GM19238 (cell line): Measurements from ENCODE around the gene ZNF423.
A peak's percentile ranks its signal among the peaks of the same experiment; 100 is the strongest.

Source experiments
- DNase-seq: peaks from one replicate; pipeline ENCODE4 v3.0.0; 2011; ENCODE audit warnings: low spot score; ENCODE audit not compliant: insufficient read length

ZNF423 gene

DNA sequence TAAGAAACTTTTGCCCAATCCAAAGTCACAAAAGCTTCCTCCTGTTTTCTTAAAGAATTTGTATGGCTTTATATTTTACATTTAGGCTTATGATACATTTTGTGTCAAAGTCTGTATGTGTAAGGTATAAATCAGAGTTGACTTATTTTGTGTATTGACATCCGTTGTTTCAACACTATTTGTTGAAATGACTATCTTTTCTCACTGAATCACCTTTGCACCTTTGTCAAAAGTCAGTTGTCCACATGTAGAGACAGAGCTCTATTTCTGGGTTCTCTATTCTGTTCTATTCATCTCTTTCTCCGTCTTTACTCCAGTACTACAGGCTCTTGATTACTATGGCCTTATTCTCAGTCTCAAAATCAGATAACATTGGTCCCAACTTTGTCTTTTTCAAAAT lies 409.1 kb downstream of the ZNF423 start:
- no peak for DNase-seq

DNA sequence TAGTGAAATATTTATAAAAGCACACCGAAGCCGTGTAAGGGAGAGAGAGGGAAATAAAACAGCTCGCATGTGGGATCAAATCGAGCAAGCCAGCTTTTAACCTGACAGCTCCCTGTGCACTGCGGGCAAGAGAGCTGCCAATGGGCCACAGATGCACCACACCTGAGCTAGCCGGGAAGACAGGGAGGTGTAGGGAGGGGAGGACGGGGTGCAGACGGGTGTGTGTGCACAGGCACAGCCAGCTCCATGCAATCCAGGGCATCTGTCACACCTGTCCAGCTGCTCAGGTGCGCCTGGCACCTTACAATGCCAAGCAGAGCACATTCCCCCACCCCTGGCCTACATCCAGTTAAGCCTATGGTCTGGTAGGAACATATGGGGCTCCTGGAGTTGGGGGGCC lies 412.3 kb downstream of the ZNF423 start:
- DNase-seq = no peak

DNA sequence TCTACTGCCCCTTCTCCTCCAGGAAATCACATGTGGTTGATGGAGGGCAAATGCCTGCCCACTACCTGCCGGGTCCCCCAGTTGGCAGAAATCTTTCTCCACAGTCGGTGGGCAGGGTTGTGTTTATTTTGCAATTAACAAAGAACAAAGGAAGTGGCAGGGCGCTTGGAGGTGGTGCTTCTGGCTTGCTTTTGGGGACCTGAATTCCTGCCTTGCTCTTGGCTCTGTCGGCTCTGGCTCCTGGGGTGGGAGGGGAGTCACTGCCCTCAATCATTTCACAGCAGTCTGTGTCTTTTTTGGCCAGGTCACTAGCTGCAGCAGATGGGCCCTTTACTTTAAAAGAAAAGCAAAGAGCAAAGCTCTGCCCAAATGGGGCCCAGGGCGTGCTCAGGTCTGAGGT lies 413.1 kb downstream of the ZNF423 start:
- no peak for DNase-seq

DNA sequence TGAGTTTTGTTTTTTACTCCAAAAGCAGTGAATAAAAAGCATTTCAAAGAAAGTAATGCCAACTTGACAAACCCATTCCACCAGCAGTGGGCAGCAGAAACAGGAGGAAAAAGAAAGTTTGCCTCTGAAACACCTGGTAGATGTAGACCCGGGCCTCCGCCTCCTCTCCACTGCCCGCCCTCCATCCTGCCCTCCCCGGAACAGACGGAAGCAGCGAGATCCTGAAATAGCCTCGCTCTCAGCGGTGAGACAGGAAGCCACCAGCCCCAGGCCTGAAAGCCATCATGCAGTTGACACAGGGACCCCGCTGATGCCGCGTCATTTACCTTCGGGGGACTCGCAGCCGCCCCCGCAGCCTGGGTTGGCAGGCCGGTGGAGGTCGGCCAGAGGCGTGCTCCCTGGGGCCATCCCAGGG lies 414.5 kb downstream of the ZNF423 start:
- peak; percentile 83 for DNase-seq

DNA sequence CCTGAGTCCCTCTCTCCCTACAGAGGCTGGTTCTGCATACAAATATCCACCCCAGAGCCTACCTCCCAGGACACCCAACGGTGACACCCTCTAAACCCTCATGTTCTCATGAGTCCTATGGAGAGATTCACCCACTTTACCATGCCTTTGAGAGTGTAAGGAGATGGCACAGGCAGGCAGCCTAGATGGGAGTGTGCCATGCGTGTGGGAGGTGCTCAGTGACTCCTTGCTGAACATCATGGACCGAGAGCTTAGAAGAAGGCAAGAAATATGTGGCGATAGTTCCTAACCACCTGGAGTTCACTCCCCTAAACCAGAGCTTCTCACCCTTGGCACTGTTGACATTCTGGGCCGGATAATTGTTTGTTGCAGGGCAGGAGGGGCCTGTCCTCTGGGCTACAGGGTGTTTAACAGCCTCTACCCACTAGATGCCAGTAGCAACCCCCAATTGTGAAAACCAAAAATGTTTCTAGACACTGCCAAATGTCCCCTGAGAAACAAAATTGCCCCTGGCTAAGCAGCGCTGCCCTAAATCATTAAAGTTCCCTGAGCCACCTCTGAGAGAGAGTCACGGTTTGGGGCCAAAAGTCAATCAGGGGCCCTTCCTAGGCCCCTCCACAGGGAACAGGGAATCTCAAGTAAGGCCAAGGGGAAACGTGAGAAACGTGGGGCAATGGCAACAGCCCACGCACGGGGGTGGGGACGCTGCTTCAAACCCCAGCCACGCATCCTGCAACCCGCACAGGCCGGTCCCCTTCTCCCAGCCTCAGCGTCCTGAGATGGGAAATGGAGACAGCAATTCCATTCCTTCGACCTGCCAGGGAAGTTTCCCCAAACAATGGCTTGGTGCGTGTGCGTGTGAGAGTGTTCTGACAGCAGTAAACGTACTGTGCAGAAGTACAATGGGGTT lies 415.5 kb downstream of the ZNF423 start:
- DNase-seq = no peak

DNA sequence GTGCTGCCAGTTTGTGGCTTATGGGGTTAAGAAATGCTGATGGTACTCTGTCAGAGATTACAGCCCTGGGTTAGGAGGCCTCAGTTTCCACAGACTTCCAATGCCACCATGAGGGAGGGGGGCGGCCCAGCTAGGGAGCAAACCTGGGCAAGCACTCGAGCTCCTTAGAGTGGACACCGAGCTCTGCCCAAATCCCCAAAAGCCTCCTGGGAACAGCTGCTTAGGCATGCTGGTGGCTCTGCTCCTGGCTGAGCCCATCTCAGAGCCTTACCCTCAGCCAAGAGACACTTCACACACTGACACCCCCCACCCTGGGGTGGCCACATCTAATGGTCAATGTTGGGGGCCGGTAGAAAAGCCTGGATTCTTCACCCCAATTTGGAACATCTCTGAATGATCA lies 416.2 kb downstream of the ZNF423 start:
- no peak for DNase-seq

DNA sequence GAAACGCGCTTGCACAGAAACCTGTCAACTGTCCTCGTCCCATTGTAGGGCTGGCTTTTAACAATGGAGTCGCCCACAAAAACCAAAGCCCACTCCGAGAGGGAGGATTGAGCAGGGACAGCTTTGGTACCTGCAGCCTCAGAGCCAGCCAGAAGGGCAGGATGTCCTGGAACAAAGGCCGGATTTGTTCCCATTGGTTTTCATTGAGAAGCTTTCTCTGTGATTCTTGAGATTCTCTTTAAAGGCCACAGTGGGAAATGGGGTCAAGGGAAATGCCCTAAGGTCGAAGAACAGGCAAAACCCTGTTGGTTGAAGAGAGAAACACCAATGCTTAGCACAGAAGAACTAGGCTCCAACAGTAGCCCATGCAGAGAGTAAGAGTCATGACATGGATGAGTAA lies 416.9 kb downstream of the ZNF423 start:
- no peak for DNase-seq
